Panc1 (cell line): ENCODE results near the gene SYT5. TPM values are rescaled to one million over a fixed set of nuclear protein-coding genes. Genes with fewer than 3 reads are reported as not detected.

Source experiments
- ATAC-seq: fragments of 200-7000 bp; cut with Tn5 transposase; 2 replicates; pipeline ENCODE4 v1.9.1; 2020; ENCODE audit warnings: mild to moderate bottlenecking, moderate library complexity
- BruUV-seq: library from RNA; stranded (reverse); fragments of 400-500 nt; replicated peaks from 2 replicates; lab custom pipeline; 2021; lab: Mats Ljungman, UMichigan
- CTCF ChIA-PET: fragments of 300-600 bp; sonication (Branson Sonifier 250); formaldehyde crosslinking; loops from one replicate; lab custom pipeline; 2022; ENCODE audit warnings: antibody characterized with exemption; lab: Charles Lee
- POLR2A ChIA-PET: fragments of 300-600 bp; sonication (Branson Sonifier 250); formaldehyde crosslinking; loops from one replicate; lab custom pipeline; 2022; ENCODE audit warnings: antibody characterized with exemption; lab: Charles Lee
- DNase-seq: peaks from one replicate; pipeline ENCODE4 v3.0.0-alpha.2; 2010; ENCODE audit warnings: low read depth, low spot score
- H3K27ac ChIP-seq: 2 replicates; pipeline ENCODE4 v1.5.1; 2011; ENCODE audit warnings: mild to moderate bottlenecking, low read length, inconsistent platforms
- H3K27me3 ChIP-seq: fragments of 200-500 bp; sonication (Bioruptor generic); 2 replicates; pipeline ENCODE4 v1.6.0; 2014; ENCODE audit warnings: low read length, inconsistent platforms; ENCODE audit not compliant: control insufficient read depth, insufficient read depth
- H3K36me3 ChIP-seq: fragments of 200-500 bp; sonication (Bioruptor generic); 2 replicates; pipeline ENCODE4 v1.5.1; 2014; ENCODE audit warnings: inconsistent platforms, mild to moderate bottlenecking, low read length, moderate library complexity; ENCODE audit not compliant: control insufficient read depth, insufficient read depth
- H3K4me1 ChIP-seq: 2 replicates; pipeline ENCODE4 v1.5.1; 2011; ENCODE audit warnings: inconsistent platforms, mild to moderate bottlenecking, low read length, moderate library complexity; ENCODE audit not compliant: control insufficient read depth, insufficient read depth
- H3K4me3 ChIP-seq, 2 experiments: 2 replicates each; pipeline ENCODE4 v1.5.1; 2011 to 2012; ENCODE audit warnings: low read depth in 2 of 2, low read length in 2 of 2, mild to moderate bottlenecking in 2 of 2, inconsistent platforms in 1 of 2, moderate library complexity in 1 of 2
- H3K9me3 ChIP-seq: fragments of 200-500 bp; sonication (Bioruptor generic); 2 replicates; pipeline ENCODE4 v1.5.1; 2014; ENCODE audit warnings: low read depth, mild to moderate bottlenecking, inconsistent platforms, low read length, moderate library complexity; ENCODE audit not compliant: control insufficient read depth, insufficient read depth
- CTCF ChIP-seq: fragments of 450-650 bp; IDR thresholded peaks from 2 replicates; pipeline ENCODE4 v1.5.1; 2017; ENCODE audit warnings: mild to moderate bottlenecking
- POLR2AphosphoS5 ChIP-seq: IDR thresholded peaks from 2 replicates; pipeline ENCODE4 v1.6.1; 2012; ENCODE audit warnings: mild to moderate bottlenecking, low read depth, low read length, moderate library complexity
- REST ChIP-seq, 2 experiments: IDR thresholded peaks; 2 replicates each; pipeline ENCODE4 v1.6.1; 2011 to 2012; ENCODE audit warnings: low read depth in 2 of 2, control low read depth in 1 of 2, low read length in 1 of 2, mild to moderate bottlenecking in 1 of 2, moderate library complexity in 1 of 2; ENCODE audit not compliant: insufficient read depth in 1 of 2
- SIN3A ChIP-seq: IDR thresholded peaks from 2 replicates; pipeline ENCODE4 v1.6.1; 2012; ENCODE audit warnings: low read depth, mild to moderate bottlenecking, low read length, moderate library complexity, borderline replicate concordance; ENCODE audit not compliant: insufficient read depth
- TCF7L2 ChIP-seq: IDR thresholded peaks from 2 replicates; pipeline ENCODE4 v1.6.1; 2011; ENCODE audit warnings: mild to moderate bottlenecking, low read depth, low read length, inconsistent platforms
- in situ Hi-C: cut with HindIII; loops from 2 replicates; pipeline ENCODE4 v1.10.0; 2016; ENCODE audit warnings: low sequenced_read_pairs, low pct_unique_long_range_greater_than_20kb
- intact Hi-C: fragments of 100-400 bp; cut with micrococcal nuclease; formaldehyde crosslinking; loops from one replicate; pipeline ENCODE4 v1.10.0; 2022; ENCODE audit not compliant: unreplicated experiment
- total RNA-seq: library from RNA; stranded (reverse); gene quantifications from one replicate; pipeline ENCODE4 v1.2.1, GENCODE V29; 2021; ENCODE audit not compliant: unreplicated experiment

Gene SYT5
- total RNA-seq, 1 experiment from 2014 or later: 3.2 TPM

GRCh38 chr19:55220525-55220924 lies 40.4 kb upstream of the SYT5 start:
- ChIA-PET CTCF (no interaction called here), POLR2A (no interaction called here)
- H3K4me1 ChIP-seq: peaks cover 14% of the 10 kb centered on the region
- TF ChIP-seq REST (IDR thresholded peaks at IDR 0.05; ENCODE audit: insufficient read depth in 1 of 2, low read depth in 2 of 2, low read length in 1 of 2): peak; percentile 92 to 93
- TF ChIP-seq CTCF: no peak
- no peak for TF ChIP-seq SIN3A
- no peak for TF ChIP-seq TCF7L2
- DNase-seq (no peak), ATAC-seq (no peak)
- BruUV-seq: no TSS peak
- H3K4me3 ChIP-seq: no peak overlapping the region
- H3K27me3 ChIP-seq: no peaks in the 10 kb centered on the region
- no peaks in the 10 kb centered on the region for H3K9me3 ChIP-seq
- no peak overlapping the region for H3K27ac ChIP-seq
- no peaks in the 10 kb centered on the region for H3K36me3 ChIP-seq
- in situ Hi-C loops: no loop called here
- intact Hi-C loops: no loop called here

- intact Hi-C loops (no loop called here), in situ Hi-C loops (no loop called here)
- H3K9me3 ChIP-seq: peaks cover 8% of the 10 kb centered on the region; the same call in 1 of the 2 replicates
- TF ChIP-seq POLR2AphosphoS5: peak; percentile 88
- TF ChIP-seq SIN3A: peak; percentile 99
- TF ChIP-seq TCF7L2: peak; percentile 77
- TF ChIP-seq REST (IDR thresholded peaks at IDR 0.05; ENCODE audit: insufficient read depth in 1 of 2, low read depth in 2 of 2, low read length in 1 of 2): peak; percentile 100
- TF ChIP-seq CTCF: no peak
- peaks cover 14% of the 10 kb centered on the region for H3K4me1 ChIP-seq
- H3K4me3 ChIP-seq: peak overlapping the region; percentile 65 to 74
- BruUV-seq: TSS peak; percentile 85
- CTCF ChIA-PET: interaction anchor here (0.5 kb wide), 2 partner anchors 74 to 579 kb away, joined by 3 to 4 read pairs; no protein-coding TSS in a partner anchor
- DNase-seq: peak; percentile 99
- no peaks in the 10 kb centered on the region for H3K27me3 ChIP-seq
- POLR2A ChIA-PET: no interaction called here
- no peaks in the 10 kb centered on the region for H3K36me3 ChIP-seq
- peak overlapping the region; percentile 95 for H3K27ac ChIP-seq
- peak; percentile 94 for ATAC-seq
These were observed 36.5 kb upstream of the SYT5 start for GRCh38 chr19:55216461-55217198.
